Skin of body (tissue), 2 donors: ENCODE data around the gene COL7A1. TPM values are rescaled to one million over a fixed set of nuclear protein-coding genes. Genes with fewer than 3 reads are reported as not detected.
A peak's percentile ranks its signal among the peaks of the same experiment; 100 is the strongest.

Experiments used
- DNase-seq: peaks from one replicate; lab custom pipeline; 2025; lab: John Stamatoyannopoulos, UW
- total RNA-seq: library from RNA; depleted of rRNA; stranded (reverse); fragments of >200 nt; gene quantifications from one replicate; pipeline ENCODE4 v1.2.3, GENCODE V29; 2014

The COL7A1 gene
- total RNA-seq, 1 donor from 2014 or later: 71.4 TPM

- DNase-seq: no peak
Observed at GRCh38 chr3:48619541-48620524, 24.7 kb upstream of the COL7A1 start.

DNA sequence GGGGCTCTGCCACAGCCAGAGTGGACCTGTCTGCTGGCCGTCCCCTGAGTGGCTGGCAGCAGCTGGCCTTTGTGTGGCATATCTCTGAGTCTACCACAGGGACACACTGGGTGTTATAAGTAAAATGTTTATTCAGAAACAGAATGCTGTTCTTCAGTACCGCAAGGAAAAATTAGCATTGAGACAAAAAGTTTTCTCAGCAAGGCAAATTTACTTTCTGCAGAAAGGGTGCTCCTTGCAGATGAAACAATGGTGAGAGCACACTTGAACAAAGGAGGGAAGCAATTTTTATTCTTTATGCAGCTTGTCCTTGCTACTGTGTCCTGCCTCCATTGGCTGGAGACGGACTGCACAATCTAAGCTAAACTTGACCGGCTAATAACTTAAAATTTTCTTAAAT lies 22.4 kb upstream of the COL7A1 start:
- no peak for DNase-seq

DNA sequence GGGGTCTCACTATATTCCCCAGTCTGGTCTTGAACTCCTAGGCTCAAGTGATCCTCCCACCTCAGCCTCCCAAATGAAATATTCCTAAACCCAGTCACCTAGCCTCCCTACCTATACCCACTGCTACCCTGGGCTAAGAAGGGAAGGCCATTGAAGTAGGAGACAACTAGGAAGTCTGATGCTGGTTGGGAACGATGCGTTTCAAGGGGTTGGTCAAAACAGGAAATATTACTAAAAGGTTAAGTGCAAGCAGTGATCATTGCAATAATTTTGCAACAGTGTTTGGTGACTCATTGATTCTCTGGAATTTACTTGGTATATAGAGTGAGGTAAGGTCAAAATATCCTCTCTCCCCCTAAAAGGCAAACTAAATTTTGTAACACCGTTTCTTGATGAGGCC lies 18.9 kb upstream of the COL7A1 start:
- no peak for DNase-seq

- no peak for DNase-seq
Observed at GRCh38 chr3:48612309-48612708, 17.2 kb upstream of the COL7A1 start.

DNA sequence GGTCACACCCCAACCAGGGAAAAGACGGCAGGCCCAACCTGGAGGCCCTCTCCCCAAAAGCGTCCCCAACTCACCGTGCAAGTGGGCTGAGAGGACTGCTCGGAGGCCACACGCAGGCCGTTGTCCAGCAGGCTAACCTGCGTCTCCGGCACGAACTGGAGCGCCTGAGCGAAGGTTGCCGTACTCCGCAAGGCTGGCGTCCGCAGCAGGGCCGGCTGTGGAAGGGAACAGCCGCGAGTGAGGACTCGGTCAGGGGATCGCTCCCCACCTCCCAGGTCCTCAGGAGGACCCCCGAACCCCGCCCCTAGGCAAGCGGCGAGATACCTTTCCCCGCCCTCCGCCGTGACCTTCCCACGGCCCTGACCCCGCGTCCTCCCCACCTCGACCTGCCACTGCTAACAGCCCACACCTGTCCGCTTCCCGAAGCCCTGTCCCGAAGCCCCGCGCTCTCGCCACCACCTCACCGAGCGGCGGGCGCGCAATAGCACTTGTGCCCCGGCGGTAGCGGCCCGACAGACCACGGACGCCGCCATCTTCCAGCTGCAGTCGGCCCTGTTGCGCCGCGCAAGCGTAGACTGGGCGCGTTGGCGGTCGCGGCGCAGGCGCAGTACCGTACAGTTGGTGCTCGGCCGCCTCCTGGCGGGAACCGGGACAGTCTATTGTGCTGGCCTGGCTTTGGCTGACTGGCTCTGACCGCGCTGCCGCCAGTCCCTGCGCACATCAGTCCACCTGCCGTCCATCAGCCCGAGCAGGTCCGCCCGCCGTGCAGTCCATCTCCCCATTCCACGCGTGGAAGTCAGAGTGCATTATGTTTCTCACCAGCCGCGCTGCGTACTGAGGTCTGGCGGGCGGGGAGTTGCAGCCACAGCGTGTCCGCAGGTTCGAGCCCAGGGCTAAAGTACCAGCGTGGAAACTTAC lies 14.2 kb upstream of the COL7A1 start, which contains the start of gene UQCRC1:
Gene UQCRC1 (minus strand): TSS at position 559 of the 918 bp plus-strand sequence. CDS start 26 bp downstream, at position 533.
- DNase-seq: peak; percentile 90

GRCh38 chr3:48607519-48607918 lies 12.4 kb upstream of the COL7A1 start:
- DNase-seq: no peak

DNA sequence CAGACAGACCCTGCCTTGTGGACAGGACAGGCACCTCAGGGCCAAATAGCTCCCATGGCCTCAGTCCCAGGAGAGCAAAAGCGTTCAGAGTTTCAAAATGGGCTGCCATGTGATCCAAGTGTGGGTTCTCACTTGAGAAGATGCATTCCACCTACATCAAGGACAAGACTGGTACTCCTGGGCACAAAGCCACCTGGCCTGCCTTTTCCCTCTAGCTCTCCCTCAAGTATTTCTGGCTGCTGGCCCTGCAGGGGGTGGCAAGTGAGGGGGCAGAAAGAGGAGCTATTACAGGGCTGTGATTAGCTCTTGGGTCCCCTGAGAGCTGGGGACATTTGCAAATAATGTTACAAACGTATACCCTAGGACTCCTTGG lies 6.5 kb upstream of the COL7A1 start:
- DNase-seq: no peak

DNA sequence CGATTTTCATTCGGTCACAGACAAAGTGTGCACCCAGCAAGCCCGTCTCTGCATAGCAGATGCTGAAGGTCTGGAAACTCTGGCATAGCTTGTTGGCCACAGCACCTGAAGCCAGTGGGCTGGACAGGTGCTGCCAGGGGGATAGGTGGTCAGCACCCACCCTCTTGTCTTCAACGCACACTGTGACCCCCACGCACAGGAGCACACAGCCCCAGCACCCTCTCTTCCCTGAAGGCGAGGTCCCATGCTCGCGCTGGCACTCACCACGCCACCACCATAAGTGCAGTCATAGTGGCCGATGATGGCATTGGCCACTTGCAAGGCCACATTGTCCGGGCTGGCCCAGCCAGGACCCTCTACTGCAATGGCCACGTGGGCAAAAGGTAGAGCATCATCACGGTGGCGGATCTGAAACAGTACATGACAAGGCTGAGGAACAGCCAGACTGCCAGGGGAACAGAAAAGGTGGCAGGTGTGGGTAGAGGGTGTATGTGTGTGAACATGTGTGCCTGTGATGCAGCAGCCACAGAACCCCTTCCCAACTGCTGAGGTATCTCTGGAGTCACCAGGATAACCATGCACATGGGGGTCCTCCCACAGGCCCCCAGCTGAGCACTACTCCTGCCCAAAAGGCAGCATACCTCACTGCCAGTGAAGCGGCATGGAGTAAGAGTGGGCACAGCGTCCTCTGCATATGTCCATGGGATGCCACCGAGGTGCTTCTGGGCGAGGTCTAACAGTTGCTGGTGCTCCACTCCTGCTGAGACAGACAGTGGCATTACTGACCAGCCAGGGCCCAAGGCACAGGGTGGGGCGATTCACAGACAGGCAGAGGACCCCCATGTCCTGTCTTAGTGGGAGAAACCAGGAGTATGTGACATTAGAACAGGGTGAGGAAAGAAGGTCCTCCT lies 5.8 kb upstream of the COL7A1 start:
- no peak for DNase-seq

DNA sequence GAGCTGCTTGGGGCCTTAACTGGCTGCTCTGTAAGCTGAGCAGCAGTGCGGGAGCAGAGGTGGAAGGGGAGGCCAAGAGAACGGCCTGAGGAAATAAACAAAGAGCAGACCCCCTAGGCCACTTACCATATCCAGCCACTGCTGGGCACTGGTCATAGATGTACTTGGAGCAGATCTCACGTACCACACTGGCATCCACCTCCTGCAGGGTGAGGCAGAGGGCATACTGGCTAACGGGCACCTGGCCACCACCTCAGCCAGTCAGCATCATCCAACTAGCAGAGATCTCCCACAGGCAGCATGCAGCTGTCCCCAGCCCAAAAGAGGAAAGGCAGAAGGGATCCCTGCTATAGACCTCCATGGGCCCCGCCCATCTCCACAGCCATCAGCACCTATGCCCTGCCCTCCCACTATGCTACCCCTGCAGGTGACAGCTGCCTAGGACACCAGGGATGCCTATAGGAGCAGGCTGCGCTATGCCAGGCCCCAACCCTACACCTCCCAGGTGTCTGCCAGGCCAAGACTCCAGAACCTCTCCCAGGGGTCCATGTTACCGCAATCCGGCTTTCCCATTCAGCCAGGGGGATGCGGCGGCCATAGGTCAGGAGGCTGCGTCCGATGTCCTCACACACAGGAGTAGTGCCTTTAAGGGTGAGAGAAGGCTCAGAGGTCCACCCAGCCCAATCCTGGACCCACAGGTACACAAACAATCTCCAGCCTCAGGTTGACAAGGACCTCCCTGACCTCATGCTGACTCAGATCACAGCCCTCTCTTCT lies 4.6 kb upstream of the COL7A1 start:
- DNase-seq: no peak

DNA sequence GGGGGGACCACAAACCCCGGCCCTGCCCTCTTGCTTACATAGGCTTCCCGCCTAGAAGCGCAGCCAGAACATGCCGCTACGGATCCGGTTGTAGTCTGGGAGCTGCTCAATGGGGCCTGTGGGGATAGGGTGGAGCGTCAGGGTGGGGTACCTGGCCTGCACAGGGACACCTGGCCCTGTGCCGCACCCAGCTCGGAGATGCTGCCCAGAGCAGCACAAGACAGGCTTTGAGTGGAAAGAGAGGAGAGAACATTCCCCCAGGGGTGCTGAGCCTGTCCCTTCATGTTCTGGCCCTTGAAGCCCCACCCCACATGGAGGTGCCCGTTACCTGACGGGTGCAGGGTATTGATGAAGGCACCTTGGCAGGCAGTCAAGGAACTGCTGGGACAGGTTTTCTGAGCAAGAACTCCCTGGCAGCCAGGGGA lies 4.0 kb upstream of the COL7A1 start:
- DNase-seq: peak; percentile 49

DNA sequence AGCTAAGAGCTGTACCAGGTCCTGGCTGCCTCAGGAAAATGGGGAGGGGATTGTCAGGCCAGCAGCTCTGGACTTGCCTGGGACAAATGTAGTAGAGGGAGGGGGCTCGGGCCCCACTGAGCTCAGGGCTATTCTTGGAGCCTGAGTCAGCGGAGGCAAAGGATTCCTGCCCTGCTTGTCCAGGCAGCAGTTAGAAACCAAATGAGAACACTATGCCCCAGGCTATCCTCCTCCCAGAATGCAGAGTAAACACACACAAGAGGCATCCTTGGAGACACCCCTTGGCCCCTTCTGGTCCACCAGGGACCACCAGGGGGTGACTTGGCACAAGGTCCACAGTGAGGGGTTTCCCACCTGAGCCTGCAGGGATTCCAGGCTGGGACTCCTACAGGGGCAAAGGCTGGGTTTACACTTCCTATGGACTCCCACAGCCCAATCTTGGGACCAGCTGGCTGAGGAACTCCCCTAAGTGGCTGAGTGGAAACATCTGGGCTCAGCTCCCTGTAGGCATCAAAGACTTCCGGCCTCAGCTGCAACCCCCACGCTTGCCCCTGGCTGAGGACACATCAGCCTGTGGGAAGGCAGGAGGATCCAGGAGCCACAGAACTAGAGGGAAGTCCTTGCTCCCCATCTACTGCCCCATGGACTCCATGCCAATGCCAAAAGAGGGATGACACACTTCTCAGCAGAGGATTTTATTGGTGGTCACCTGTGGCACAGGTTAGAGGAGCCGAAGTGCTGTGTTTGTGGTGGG lies 3.4 kb upstream of the COL7A1 start:
- peak; percentile 86 for DNase-seq

DNA sequence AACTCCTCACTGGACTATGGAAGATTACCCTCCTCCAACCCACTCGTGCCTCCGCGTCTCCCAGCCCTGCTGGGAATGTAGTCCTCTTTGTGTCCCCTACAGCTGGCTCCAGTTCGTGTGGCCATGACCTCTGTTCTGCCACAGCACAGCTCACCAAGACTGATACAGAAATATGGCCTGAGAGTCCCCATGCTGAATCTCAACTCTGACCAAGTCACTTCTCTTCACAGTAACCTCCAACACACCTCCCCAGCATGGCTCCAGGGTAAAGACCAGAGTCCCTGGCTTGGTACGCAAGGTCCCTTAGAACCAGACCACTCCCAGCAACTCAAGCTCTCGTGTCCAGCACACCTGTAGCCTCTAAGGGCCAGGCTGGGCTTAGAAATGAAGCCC lies 2.3 kb upstream of the COL7A1 start:
- DNase-seq: no peak

- DNase-seq: no peak
Observed at GRCh38 chr3:48596676-48597407, 1.7 kb upstream of the COL7A1 start.

GRCh38 chr3:48596157-48596556 lies 1.0 kb upstream of the COL7A1 start:
- no peak for DNase-seq

GRCh38 chr3:48595526-48596121 lies 495 bp upstream of the COL7A1 start:
- peak; percentile 60 for DNase-seq

GRCh38 chr3:48594417-48595049 lies 596 bp downstream of the COL7A1 start:
- no peak for DNase-seq

DNA sequence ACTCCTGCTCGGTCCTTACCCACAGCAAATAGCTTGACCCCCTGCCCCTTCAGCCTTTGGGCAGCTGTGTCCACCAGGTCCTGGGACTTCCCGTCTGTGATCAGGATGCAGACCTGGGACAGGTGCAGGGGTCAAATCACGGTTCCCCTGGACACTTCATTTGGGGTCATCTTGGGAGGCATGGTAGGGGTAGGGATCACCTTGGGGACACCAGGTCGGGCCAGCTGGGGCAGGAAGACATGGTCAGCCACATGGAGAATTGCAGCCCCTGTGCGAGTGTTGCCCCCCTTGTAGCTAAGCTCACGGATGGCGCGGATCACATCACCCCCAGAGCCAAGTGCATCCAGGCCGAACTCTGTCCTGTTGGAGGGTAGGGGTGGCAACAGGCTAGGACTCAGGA lies 1.8 kb downstream of the COL7A1 start:
- no peak for DNase-seq
